K562 (cell line): ENCODE data around the gene HDAC5. TPM values are rescaled to one million over a fixed set of nuclear protein-coding genes. Genes with fewer than 3 reads are reported as not detected.

Source experiments
- CREM ChIP-seq: IDR thresholded peaks from 2 replicates; pipeline ENCODE4 v1.6.1; 2014; ENCODE audit warnings: antibody characterized with exemption, low read depth
- GABPB1 ChIP-seq: sonication (generic); formaldehyde crosslinking; IDR thresholded peaks from 2 replicates; pipeline ENCODE4 v1.8.0; 2022; ENCODE audit warnings: mild to moderate bottlenecking, missing genetic modification reagents
- HMBOX1 ChIP-seq: sonication (generic); IDR thresholded peaks from 2 replicates; pipeline ENCODE4 v1.6.1; 2016
- MYC ChIP-seq, 2 experiments: fragments of 250-450 bp in 1 of 2; sonication (Bioruptor Pico) in 1 of 2; IDR thresholded peaks; 2 replicates each; pipeline versions ENCODE4 v1.5.1 to v1.6.1; 2012 to 2021; ENCODE audit warnings: low read depth in 2 of 2, borderline replicate concordance in 1 of 2, improper control_type of control experiment in 1 of 2, low read length in 1 of 2, mild to moderate bottlenecking in 1 of 2, moderate library complexity in 1 of 2
- NBN ChIP-seq: fragments of 450-650 bp; IDR thresholded peaks from 2 replicates; pipeline ENCODE4 v1.6.1; 2016; ENCODE audit warnings: low read depth, mild to moderate bottlenecking
- NEUROD1 ChIP-seq: fragments of 150-350 bp; IDR thresholded peaks from 2 replicates; pipeline ENCODE4 v1.6.1; 2014; ENCODE audit warnings: borderline replicate concordance, low read length, low read depth; ENCODE audit not compliant: partially characterized antibody
- POLR2G ChIP-seq: fragments of 200-400 bp; formaldehyde crosslinking; IDR thresholded peaks from 2 replicates; pipeline ENCODE4 v1.6.1; 2017; ENCODE audit warnings: low read depth, mild to moderate bottlenecking, antibody characterized with exemption, low read length, moderate library complexity
- SAFB ChIP-seq: fragments of 200-400 bp; formaldehyde crosslinking; IDR thresholded peaks from 2 replicates; pipeline ENCODE4 v1.6.1; 2017; ENCODE audit warnings: low read depth, low read length, borderline replicate concordance
- TAL1 ChIP-seq: fragments of 450-650 bp; IDR thresholded peaks from 2 replicates; pipeline ENCODE4 v1.6.1; 2016; ENCODE audit warnings: mild to moderate bottlenecking
- TFAP4 ChIP-seq: sonication (generic); formaldehyde crosslinking; IDR thresholded peaks from 2 replicates; pipeline ENCODE4 v1.8.0; 2022; ENCODE audit warnings: missing genetic modification reagents, mild to moderate bottlenecking, moderate library complexity, borderline replicate concordance
- TOE1 ChIP-seq, 2 experiments: fragments of 450-650 bp in 1 of 2; sonication (generic) in 1 of 2; formaldehyde crosslinking in 1 of 2; IDR thresholded peaks; 2 replicates each; pipeline versions ENCODE4 v1.7.1 to v1.8.0; 2016 to 2022; ENCODE audit warnings: borderline replicate concordance in 2 of 2, mild to moderate bottlenecking in 2 of 2, antibody characterized with exemption in 1 of 2, inconsistent platforms in 1 of 2, low read depth in 1 of 2, missing genetic modification reagents in 1 of 2, moderate library complexity in 1 of 2
- TRIM28 ChIP-seq: fragments of 450-650 bp; IDR thresholded peaks from 2 replicates; pipeline ENCODE4 v1.6.1; 2017
- ZNF277 ChIP-seq: fragments of 250-450 bp; sonication (Bioruptor Pico); IDR thresholded peaks from 2 replicates; pipeline ENCODE4 v1.8.0; 2022; ENCODE audit warnings: inconsistent platforms, mild to moderate bottlenecking, moderate library complexity, borderline replicate concordance
- ZNF609 ChIP-seq: sonication (generic); formaldehyde crosslinking; IDR thresholded peaks from 2 replicates; pipeline ENCODE4 v1.8.1; 2023; ENCODE audit warnings: missing genetic modification reagents, mild to moderate bottlenecking, borderline replicate concordance
- ZNF668 ChIP-seq: fragments of 250-450 bp; sonication (Bioruptor Pico); IDR thresholded peaks from 2 replicates; pipeline ENCODE4 v1.8.0; 2022; ENCODE audit warnings: mild to moderate bottlenecking, inconsistent platforms
- ZNF778 ChIP-seq: fragments of 450-650 bp; formaldehyde crosslinking; IDR thresholded peaks from 2 replicates; pipeline ENCODE4 v1.4.0; 2020; ENCODE audit warnings: mild to moderate bottlenecking, moderate library complexity
- polyA plus RNA-seq, 8 experiments: library from polyadenylated mRNA; depleted of rRNA in 4 of 8; stranded (reverse) in 5 of 8; unstranded in 3 of 8; fragments of >200 nt; fragmentation: Nextera tagmentation in 2 of 8; fragmentation: Illumina TruSeq in 1 of 8; extraction: Ambion mirVana in 2 of 8; extraction: Trizol in 1 of 8; gene quantifications; 2 replicates each; pipeline versions ENCODE4 v1.2.1 to v1.2.3, GENCODE V29; 2011 to 2014; ENCODE audit warnings: inconsistent platforms in 1 of 8, missing spikeins in 1 of 8
- total RNA-seq, 7 experiments: library from RNA; depleted of rRNA in 6 of 7; stranded (reverse); fragments of >200 nt in 6 of 7; fragmentation: Illumina TruSeq in 2 of 7; extraction: Trizol in 2 of 7; gene quantifications; 2 replicates each; pipeline versions ENCODE4 v1.2.1 to v1.2.3, GENCODE V29; 2011 to 2021; ENCODE audit warnings: low replicate concordance in 1 of 7

The HDAC5 gene
- total and polyA plus RNA-seq, 9 of the 15 experiments (the other 6 are each of a cell fraction or from before 2014, with no cell fraction given) = 0.45 to 26.2 (median 16.4) TPM

- TF ChIP-seq TOE1 (IDR thresholded peaks at IDR 0.05; ENCODE audit: borderline replicate concordance) (no peak), TOE1 (CRISPR knock-in tag; IDR thresholded peaks at IDR 0.05; ENCODE audit: borderline replicate concordance, low read depth) (no peak), GABPB1 (CRISPR knock-in tag) (peak; percentile 65), ZNF277 (CRISPR knock-in tag) (no peak), TRIM28 (no peak), NEUROD1 (peak; percentile 80), TAL1 (no peak), TFAP4 (peak; percentile 93), ZNF609 (CRISPR knock-in tag) (peak; percentile 70; the same call in 1 of the 2 replicates), SAFB (peak; percentile 69; the same call in 1 of the 2 replicates), HMBOX1 (no peak), CREM (peak; percentile 90), POLR2G (peak; percentile 81), MYC (IDR thresholded peaks at IDR 0.05; ENCODE audit: low read depth, low read length) (peak; percentile 67; the same call in 1 of the 2 replicates), MYC (CRISPR knock-in tag; IDR thresholded peaks at IDR 0.05; ENCODE audit: borderline replicate concordance, low read depth) (no peak), ZNF778 (CRISPR knock-in tag) (no peak), ZNF668 (CRISPR knock-in tag) (no peak), NBN (no peak)
These were observed 14.7 kb upstream of the HDAC5 start (continued) for GRCh38 chr17:44137891-44138709.
